GM23338 (cell line): ENCODE results near the gene SLC26A1. TPM values are rescaled to one million over a fixed set of nuclear protein-coding genes. Genes with fewer than 3 reads are reported as not detected.

Experiments used
- ATAC-seq: fragments of 200-7000 bp; cut with Tn5 transposase; 3 replicates; pipeline ENCODE4 v1.9.1; 2020
- DNase-seq: peaks from one replicate; pipeline ENCODE4 v3.0.0-alpha.2; 2015; ENCODE audit warnings: low spot score
- H2AFZ ChIP-seq: fragments of 200-600 bp; sonication (generic); 2 replicates; pipeline ENCODE4 v1.8.0; 2016; ENCODE audit warnings: antibody characterized with exemption, mild to moderate bottlenecking, moderate library complexity
- H3F3A ChIP-seq: fragments of 200-600 bp; sonication (generic); replicated peaks from 2 replicates; pipeline ENCODE4 v1.8.0; 2017; ENCODE audit warnings: antibody characterized with exemption, mixed run types, low read depth
- H3K27ac ChIP-seq: fragments of 200-600 bp; sonication (generic); 2 replicates; pipeline ENCODE4 v1.6.1; 2016; ENCODE audit warnings: low read depth
- H3K27me3 ChIP-seq: fragments of 200-600 bp; sonication (generic); 2 replicates; pipeline ENCODE4 v1.8.0; 2016; ENCODE audit warnings: mild to moderate bottlenecking, mixed run types, moderate library complexity; ENCODE audit not compliant: insufficient read depth
- H3K36me3 ChIP-seq: fragments of 200-600 bp; sonication (generic); 2 replicates; pipeline ENCODE4 v1.8.0; 2016; ENCODE audit warnings: mild to moderate bottlenecking; ENCODE audit not compliant: insufficient read depth
- H3K4me1 ChIP-seq: fragments of 200-600 bp; sonication (generic); 2 replicates; pipeline ENCODE4 v1.8.0; 2016; ENCODE audit warnings: mild to moderate bottlenecking, moderate library complexity; ENCODE audit not compliant: insufficient read depth
- H3K4me2 ChIP-seq: fragments of 200-600 bp; sonication (generic); 2 replicates; pipeline ENCODE4 v1.7.1; 2017; ENCODE audit warnings: mixed run types
- H3K4me3 ChIP-seq: fragments of 200-600 bp; sonication (generic); 2 replicates; pipeline ENCODE4 v1.6.1; 2016; ENCODE audit warnings: mixed run types
- H3K79me2 ChIP-seq: fragments of 200-600 bp; sonication (generic); replicated peaks from 2 replicates; pipeline ENCODE4 v1.8.0; 2017; ENCODE audit warnings: mild to moderate bottlenecking; ENCODE audit not compliant: insufficient read depth
- H3K9me2 ChIP-seq: fragments of 200-600 bp; sonication (generic); 2 replicates; pipeline ENCODE4 v1.8.0; 2017; ENCODE audit not compliant: insufficient read depth
- H4K20me1 ChIP-seq: fragments of 200-600 bp; sonication (generic); replicated peaks from 2 replicates; pipeline ENCODE4 v1.8.0; 2017; ENCODE audit warnings: mild to moderate bottlenecking; ENCODE audit not compliant: insufficient read depth
- H3K27ac Mint-ChIP-seq: 2 replicates; pipeline ENCODE4 v1.8.0; 2020; ENCODE audit warnings: inconsistent platforms, mild to moderate bottlenecking, moderate library complexity, mixed read lengths
- H3K27me3 Mint-ChIP-seq: 3 replicates; pipeline ENCODE4 v1.8.0; 2022; ENCODE audit warnings: low read depth, mild to moderate bottlenecking, moderate library complexity, mixed read lengths, inconsistent platforms; ENCODE audit not compliant: insufficient read depth, poor library complexity
- H3K36me3 Mint-ChIP-seq: 3 replicates; pipeline ENCODE4 v1.8.0; 2021; ENCODE audit warnings: low read depth, mild to moderate bottlenecking, inconsistent platforms, moderate library complexity, mixed read lengths
- H3K4me1 Mint-ChIP-seq: 3 replicates; pipeline ENCODE4 v1.8.0; 2020; ENCODE audit warnings: mild to moderate bottlenecking, inconsistent platforms, mixed read lengths
- H3K4me3 Mint-ChIP-seq: 3 replicates; pipeline ENCODE4 v1.8.0; 2021; ENCODE audit warnings: moderate library complexity, mild to moderate bottlenecking, inconsistent platforms, mixed read lengths
- H3K9me3 Mint-ChIP-seq: 3 replicates; pipeline ENCODE4 v1.8.0; 2020; ENCODE audit warnings: moderate library complexity, mild to moderate bottlenecking, inconsistent platforms, mixed read lengths
- CREB1 ChIP-seq: fragments of 250-450 bp; sonication (Bioruptor Pico); IDR thresholded peaks from 2 replicates; pipeline ENCODE4 v1.5.0; 2020; ENCODE audit warnings: low read depth, mild to moderate bottlenecking, moderate library complexity
- ETS1 ChIP-seq: IDR thresholded peaks from 2 replicates; pipeline ENCODE4 v1.6.1; 2016; ENCODE audit warnings: antibody characterized with exemption
- EZH2 ChIP-seq: fragments of 200-600 bp; sonication (generic); IDR thresholded peaks from one replicate; pipeline ENCODE4 v1.8.0; 2017; ENCODE audit warnings: antibody characterized with exemption, mild to moderate bottlenecking, low read depth; ENCODE audit not compliant: unreplicated experiment
- EZH2phosphoT487 ChIP-seq: fragments of 200-600 bp; sonication (generic); IDR thresholded peaks from one replicate; pipeline ENCODE4 v1.8.1; 2018; ENCODE audit warnings: antibody characterized with exemption; ENCODE audit not compliant: unreplicated experiment
- JUNB ChIP-seq: IDR thresholded peaks from one replicate; pipeline ENCODE4 v1.6.1; 2016; ENCODE audit warnings: antibody characterized with exemption; ENCODE audit not compliant: unreplicated experiment
- NANOG ChIP-seq: IDR thresholded peaks from 2 replicates; pipeline ENCODE4 v1.6.1; 2016; ENCODE audit warnings: antibody characterized with exemption, borderline replicate concordance
- POLR2AphosphoS5 ChIP-seq: IDR thresholded peaks from 2 replicates; pipeline ENCODE4 v1.6.1; 2016; ENCODE audit warnings: antibody characterized with exemption, low read depth
- STAT1 ChIP-seq: IDR thresholded peaks from one replicate; pipeline ENCODE4 v1.6.1; 2016; ENCODE audit warnings: antibody characterized with exemption; ENCODE audit not compliant: unreplicated experiment
- ZNF114 ChIP-seq: fragments of 250-450 bp; sonication (Bioruptor Pico); IDR thresholded peaks from 2 replicates; pipeline ENCODE4 v1.5.0; 2020; ENCODE audit warnings: mild to moderate bottlenecking, moderate library complexity
- ZNF331 ChIP-seq: fragments of 250-450 bp; sonication (Bioruptor Pico); IDR thresholded peaks from 2 replicates; pipeline ENCODE4 v1.5.0; 2020; ENCODE audit warnings: low read depth, mild to moderate bottlenecking, moderate library complexity
- ZNF462 ChIP-seq: fragments of 250-450 bp; sonication (Bioruptor Pico); IDR thresholded peaks from 2 replicates; pipeline ENCODE4 v1.5.0; 2020; ENCODE audit warnings: mild to moderate bottlenecking, moderate library complexity
- polyA plus RNA-seq: library from polyadenylated mRNA; unstranded; fragments of >200 nt; fragmentation: Nextera tagmentation; extraction: Ambion mirVana; gene quantifications from 2 replicates; pipeline ENCODE4 v1.2.1, GENCODE V29; 2016
- total RNA-seq: library from RNA; depleted of rRNA; stranded (reverse); fragments of >200 nt; shearing (Covaris generic); gene quantifications from 2 replicates; pipeline ENCODE4 v1.2.3, GENCODE V29; 2014
- TF ChIP-seq, protein P1 (sequence below): IDR thresholded peaks from one replicate; pipeline ENCODE4 v1.6.1; 2018; ENCODE audit warnings: antibody characterized with exemption; ENCODE audit not compliant: unreplicated experiment
- TF ChIP-seq, protein P2 (sequence below), 2 experiments: fragments of 200-600 bp in 1 of 2; sonication (generic) in 1 of 2; conservative IDR thresholded peaks; 2 replicates each; pipeline versions ENCODE4 v1.5.1 to v1.6.1; 2016 to 2017; ENCODE audit warnings: antibody characterized with exemption in 2 of 2, low read depth in 2 of 2, mild to moderate bottlenecking in 2 of 2, moderate library complexity in 1 of 2

The SLC26A1 gene
- total and polyA plus RNA-seq, 2 experiments from 2014 or later = 0.10 to 0.27 TPM

- peak; percentile 10 for ATAC-seq
Observed at GRCh38 chr4:1036095-1036494, 42.9 kb upstream of the SLC26A1 start.

More at GRCh38 chr4:1036095-1036494, 42.9 kb upstream of the SLC26A1 start:
- Histone ChIP-seq H4K20me1 (no peaks in the 10 kb centered on the region), H3K4me3 (no peak overlapping the region), H2AFZ (no peak overlapping the region), H3K27me3 (no peaks in the 10 kb centered on the region), H3K36me3 (no peaks in the 10 kb centered on the region), H3K79me2 (no peaks in the 10 kb centered on the region), H3K9me2 (no peaks in the 10 kb centered on the region), H3K4me2 (no peak overlapping the region), H3K4me1 (no peaks in the 10 kb centered on the region), H3K27ac (no peak overlapping the region), H3F3A (no peaks in the 10 kb centered on the region)
- H3K4me3 Mint-ChIP-seq = no peak overlapping the region
- no peak for DNase-seq
- H3K36me3 Mint-ChIP-seq = no peaks in the 10 kb centered on the region
- H3K27ac Mint-ChIP-seq = no peak overlapping the region
- peaks cover 6% of the 10 kb centered on the region for H3K27me3 Mint-ChIP-seq
- peaks cover 2% of the 10 kb centered on the region; the same call in 2 of the 3 replicates for H3K4me1 Mint-ChIP-seq
- TF ChIP-seq ETS1 (no peak), ZNF462 (CRISPR knock-in tag) (no peak), ZNF331 (CRISPR knock-in tag) (no peak), NANOG (no peak), JUNB (no peak), EZH2phosphoT487 (no peak), STAT1 (no peak), EZH2 (no peak), CREB1 (CRISPR knock-in tag) (no peak), ZNF114 (CRISPR knock-in tag) (no peak), POLR2AphosphoS5 (no peak)
- TF ChIP-seq, protein P1, sequence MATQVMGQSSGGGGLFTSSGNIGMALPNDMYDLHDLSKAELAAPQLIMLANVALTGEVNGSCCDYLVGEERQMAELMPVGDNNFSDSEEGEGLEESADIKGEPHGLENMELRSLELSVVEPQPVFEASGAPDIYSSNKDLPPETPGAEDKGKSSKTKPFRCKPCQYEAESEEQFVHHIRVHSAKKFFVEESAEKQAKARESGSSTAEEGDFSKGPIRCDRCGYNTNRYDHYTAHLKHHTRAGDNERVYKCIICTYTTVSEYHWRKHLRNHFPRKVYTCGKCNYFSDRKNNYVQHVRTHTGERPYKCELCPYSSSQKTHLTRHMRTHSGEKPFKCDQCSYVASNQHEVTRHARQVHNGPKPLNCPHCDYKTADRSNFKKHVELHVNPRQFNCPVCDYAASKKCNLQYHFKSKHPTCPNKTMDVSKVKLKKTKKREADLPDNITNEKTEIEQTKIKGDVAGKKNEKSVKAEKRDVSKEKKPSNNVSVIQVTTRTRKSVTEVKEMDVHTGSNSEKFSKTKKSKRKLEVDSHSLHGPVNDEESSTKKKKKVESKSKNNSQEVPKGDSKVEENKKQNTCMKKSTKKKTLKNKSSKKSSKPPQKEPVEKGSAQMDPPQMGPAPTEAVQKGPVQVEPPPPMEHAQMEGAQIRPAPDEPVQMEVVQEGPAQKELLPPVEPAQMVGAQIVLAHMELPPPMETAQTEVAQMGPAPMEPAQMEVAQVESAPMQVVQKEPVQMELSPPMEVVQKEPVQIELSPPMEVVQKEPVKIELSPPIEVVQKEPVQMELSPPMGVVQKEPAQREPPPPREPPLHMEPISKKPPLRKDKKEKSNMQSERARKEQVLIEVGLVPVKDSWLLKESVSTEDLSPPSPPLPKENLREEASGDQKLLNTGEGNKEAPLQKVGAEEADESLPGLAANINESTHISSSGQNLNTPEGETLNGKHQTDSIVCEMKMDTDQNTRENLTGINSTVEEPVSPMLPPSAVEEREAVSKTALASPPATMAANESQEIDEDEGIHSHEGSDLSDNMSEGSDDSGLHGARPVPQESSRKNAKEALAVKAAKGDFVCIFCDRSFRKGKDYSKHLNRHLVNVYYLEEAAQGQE = no peak
- TF ChIP-seq, protein P2, sequence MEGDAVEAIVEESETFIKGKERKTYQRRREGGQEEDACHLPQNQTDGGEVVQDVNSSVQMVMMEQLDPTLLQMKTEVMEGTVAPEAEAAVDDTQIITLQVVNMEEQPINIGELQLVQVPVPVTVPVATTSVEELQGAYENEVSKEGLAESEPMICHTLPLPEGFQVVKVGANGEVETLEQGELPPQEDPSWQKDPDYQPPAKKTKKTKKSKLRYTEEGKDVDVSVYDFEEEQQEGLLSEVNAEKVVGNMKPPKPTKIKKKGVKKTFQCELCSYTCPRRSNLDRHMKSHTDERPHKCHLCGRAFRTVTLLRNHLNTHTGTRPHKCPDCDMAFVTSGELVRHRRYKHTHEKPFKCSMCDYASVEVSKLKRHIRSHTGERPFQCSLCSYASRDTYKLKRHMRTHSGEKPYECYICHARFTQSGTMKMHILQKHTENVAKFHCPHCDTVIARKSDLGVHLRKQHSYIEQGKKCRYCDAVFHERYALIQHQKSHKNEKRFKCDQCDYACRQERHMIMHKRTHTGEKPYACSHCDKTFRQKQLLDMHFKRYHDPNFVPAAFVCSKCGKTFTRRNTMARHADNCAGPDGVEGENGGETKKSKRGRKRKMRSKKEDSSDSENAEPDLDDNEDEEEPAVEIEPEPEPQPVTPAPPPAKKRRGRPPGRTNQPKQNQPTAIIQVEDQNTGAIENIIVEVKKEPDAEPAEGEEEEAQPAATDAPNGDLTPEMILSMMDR (conservative IDR thresholded peaks at IDR 0.05; ENCODE audit: low read depth in 2 of 2) = no peak
- H3K9me3 Mint-ChIP-seq = no peaks in the 10 kb centered on the region
